Measurements from ENCODE around the gene PLEKHG2. TPM values are rescaled to one million over a fixed set of nuclear protein-coding genes. Genes with fewer than 3 reads are reported as not detected.

Gene PLEKHG2
- total RNA-seq, 1 donor from 2014 or later, result 86.7 TPM

GRCh38 chr19:39379865-39380396, 32.5 kb upstream of the PLEKHG2 start:
- H3K4me3 Mint-ChIP-seq, result no peak overlapping the region
- H3K4me1 Mint-ChIP-seq (ENCODE audit: unreplicated experiment), result no peaks in the 10 kb centered on the region
- no peak for TF ChIP-seq CTCF (conservative IDR thresholded peaks at IDR 0.05)
- no peaks in the 10 kb centered on the region for H3K27me3 Mint-ChIP-seq
- no peak for DNase-seq (ENCODE audit: extremely low spot score, unreplicated experiment)
- H3K27ac Mint-ChIP-seq, result no peak overlapping the region
- peaks cover 16% of the 10 kb centered on the region for H3K36me3 Mint-ChIP-seq
- no peaks in the 10 kb centered on the region for H3K9me3 Mint-ChIP-seq

GRCh38 chr19:39380521-39381502, 31.7 kb upstream of the PLEKHG2 start:
- DNase-seq (ENCODE audit: extremely low spot score, unreplicated experiment), result no peak
- Mint-ChIP-seq H3K4me1 (ENCODE audit: unreplicated experiment) (no peaks in the 10 kb centered on the region), H3K9me3 (no peaks in the 10 kb centered on the region), H3K36me3 (peaks cover 13% of the 10 kb centered on the region), H3K27ac (no peak overlapping the region), H3K27me3 (no peaks in the 10 kb centered on the region), H3K4me3 (no peak overlapping the region)
- TF ChIP-seq CTCF (conservative IDR thresholded peaks at IDR 0.05), result no peak

- no peaks in the 10 kb centered on the region for H3K4me1 Mint-ChIP-seq (ENCODE audit: unreplicated experiment)
- peak overlapping the region; percentile 62 for H3K27ac Mint-ChIP-seq
- no peak overlapping the region for H3K4me3 Mint-ChIP-seq
- no peak for DNase-seq (ENCODE audit: extremely low spot score, unreplicated experiment)
- no peak for TF ChIP-seq CTCF (conservative IDR thresholded peaks at IDR 0.05)
- no peaks in the 10 kb centered on the region for H3K9me3 Mint-ChIP-seq
- peaks cover 13% of the 10 kb centered on the region for H3K36me3 Mint-ChIP-seq
- H3K27me3 Mint-ChIP-seq, result no peaks in the 10 kb centered on the region
Measured at GRCh38 chr19:39381910-39382611, 30.4 kb upstream of the PLEKHG2 start.

GRCh38 chr19:39382991-39383828, 29.3 kb upstream of the PLEKHG2 start:
- Mint-ChIP-seq H3K36me3 (peaks cover 15% of the 10 kb centered on the region), H3K27me3 (no peaks in the 10 kb centered on the region), H3K4me3 (no peak overlapping the region), H3K27ac (no peak overlapping the region), H3K9me3 (no peaks in the 10 kb centered on the region), H3K4me1 (ENCODE audit: unreplicated experiment) (no peaks in the 10 kb centered on the region)
- no peak for TF ChIP-seq CTCF (conservative IDR thresholded peaks at IDR 0.05)
- DNase-seq (ENCODE audit: extremely low spot score, unreplicated experiment), result no peak
